Suppressor macrophage (primary cell): ENCODE results near the gene PARG.
A peak's percentile ranks its signal among the peaks of the same experiment; 100 is the strongest.
"Not testable (repeated sequence)": the region's sequence is repeated elsewhere in the genome, so short reads cannot be mapped to it uniquely, and the experiment has no call there.

Source experiments
- DNase-seq, 4 experiments: peaks; one replicate each; pipeline ENCODE4 v3.0.0-alpha.2; 2020 to 2022
- total RNA-seq, 17 experiments: gene quantifications; one replicate each; lab custom pipeline; 2026; ENCODE audit warnings: mixed read lengths in 6 of 17, inconsistent platforms in 3 of 17; lab: John Stamatoyannopoulos, UW

Gene PARG
- total RNA-seq: 13.9 to 50.0 (median 36.6) reads per million in 17 experiments

GRCh38 chr10:49941447-49942338 lies at the start of gene PARG, which contains the start of gene TIMM23B:
PARG (minus strand) TSS chr10:49942027; CDS start chr10:49941725, 302 bp downstream.
TIMM23B (plus strand) TSS chr10:49942053; CDS start chr10:49942195, 142 bp downstream.
- peak; percentile 88 to 93 (median 90) for DNase-seq

DNA sequence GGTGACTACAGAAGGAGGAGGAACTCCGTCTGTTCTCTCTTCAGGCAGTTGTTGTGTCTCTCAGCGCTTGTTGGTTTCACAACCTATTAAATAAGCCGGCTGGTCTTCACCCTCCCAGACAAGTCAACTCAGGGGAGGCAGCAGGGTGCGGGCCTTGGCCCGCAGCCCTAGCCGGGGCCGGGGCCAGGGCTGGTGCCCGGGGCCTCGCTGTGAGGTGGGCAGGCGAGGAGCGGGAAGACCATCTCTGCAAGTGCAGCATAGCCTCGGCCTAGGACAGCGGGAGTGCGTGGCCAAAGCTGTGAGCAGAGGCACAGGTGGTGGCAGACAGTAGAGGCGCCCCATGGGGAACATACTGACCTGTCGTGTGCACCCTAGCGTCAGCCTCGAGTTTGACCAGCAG lies 46.5 kb upstream of the PARG start, which contains the start of gene AGAP6:
Gene AGAP6 (plus strand): TSS at position 31 of the 400 bp plus-strand sequence. CDS start 310 bp downstream, at position 341.
- DNase-seq: not testable (repeated sequence)

GRCh38 chr10:49987207-49987606 lies 45.4 kb upstream of the PARG start:
- DNase-seq: not testable (repeated sequence)

DNA sequence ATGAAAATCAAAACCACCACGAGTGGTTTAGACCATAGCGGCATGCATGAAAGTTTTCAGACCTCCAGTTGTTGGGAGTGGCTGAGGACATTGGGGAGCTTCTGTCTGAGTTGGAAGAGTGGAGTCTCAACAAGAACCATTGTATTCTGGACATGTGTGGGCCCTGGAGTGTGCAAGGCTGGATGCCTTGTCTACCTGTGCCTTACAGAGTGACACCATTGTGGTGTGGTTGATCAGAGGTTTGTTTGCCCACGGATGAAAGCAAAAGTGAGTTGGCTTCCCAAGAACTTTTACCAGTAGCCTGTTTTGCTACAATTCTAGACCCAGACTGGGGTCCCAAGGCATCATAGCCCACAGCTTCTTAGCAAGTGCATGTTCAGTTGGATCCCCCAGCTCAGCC lies 35.9 kb upstream of the PARG start:
- DNase-seq: not testable (repeated sequence)

- not testable (repeated sequence) for DNase-seq
Observed at GRCh38 chr10:49972094-49972493, 30.3 kb upstream of the PARG start.

- not testable (repeated sequence) for DNase-seq
Observed at GRCh38 chr10:49971466-49971865, 29.6 kb upstream of the PARG start.

DNA sequence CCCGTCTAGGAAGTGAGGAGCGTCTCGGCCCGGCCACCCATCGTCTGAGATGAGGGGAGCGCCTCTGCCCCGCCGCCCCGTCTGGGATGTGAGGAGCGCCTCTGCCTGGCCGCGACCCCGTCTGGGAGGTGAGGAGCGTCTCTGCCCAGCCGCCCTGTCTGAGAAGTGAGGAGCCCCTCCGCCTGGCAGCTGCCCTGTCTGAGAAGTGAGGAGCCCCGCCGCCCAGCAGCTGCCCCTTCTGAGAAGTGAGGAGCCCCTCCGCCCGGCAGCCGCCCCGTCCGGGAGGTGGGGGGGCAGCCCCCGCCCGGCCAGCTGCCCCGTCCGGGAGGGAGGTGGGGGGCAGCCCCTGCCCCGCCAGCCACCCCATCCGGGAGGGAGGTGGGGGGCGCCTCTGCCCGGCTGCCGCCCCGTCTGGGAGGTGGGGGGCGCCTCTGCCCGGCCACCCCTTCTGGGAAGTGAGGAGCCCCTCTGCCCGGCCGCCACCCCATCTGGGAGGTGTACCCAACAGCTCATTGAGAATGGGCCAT lies 28.6 kb upstream of the PARG start:
- not testable (repeated sequence) for DNase-seq

GRCh38 chr10:49953122-49953521 lies 11.3 kb upstream of the PARG start:
- DNase-seq: not testable (repeated sequence)

DNA sequence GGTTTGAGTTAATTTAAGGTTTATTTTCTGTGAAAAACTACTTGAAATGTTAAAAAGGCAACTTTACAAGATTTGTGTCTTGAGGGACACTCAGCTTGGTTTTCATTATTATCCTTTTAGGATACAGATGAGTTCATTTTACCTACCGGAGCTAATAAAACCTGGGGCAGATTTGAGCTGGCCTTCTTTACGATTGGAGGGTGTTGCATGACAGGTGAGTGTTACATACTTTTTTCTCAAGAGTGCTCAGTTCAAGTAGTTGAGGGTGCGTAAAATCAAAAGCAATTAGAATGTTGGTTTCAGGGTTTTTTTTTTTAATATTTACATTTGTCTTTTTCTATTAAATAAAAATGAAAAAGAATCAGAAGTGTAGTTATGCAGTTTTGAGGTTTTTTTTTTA lies 10.2 kb upstream of the PARG start:
- not testable (repeated sequence) for DNase-seq

- DNase-seq: not testable (repeated sequence)
Observed at GRCh38 chr10:49948737-49949136, 6.9 kb upstream of the PARG start.

- not testable (repeated sequence) for DNase-seq
Observed at GRCh38 chr10:49948142-49948541, 6.3 kb upstream of the PARG start.

- not testable (repeated sequence) for DNase-seq
Observed at GRCh38 chr10:49943607-49944006, 1.8 kb upstream of the PARG start.

- DNase-seq: peak in 3 of 4 experiments; percentile 1 to 8 (median 6)
Observed at GRCh38 chr10:49942339-49942705, 495 bp upstream of the PARG start.

DNA sequence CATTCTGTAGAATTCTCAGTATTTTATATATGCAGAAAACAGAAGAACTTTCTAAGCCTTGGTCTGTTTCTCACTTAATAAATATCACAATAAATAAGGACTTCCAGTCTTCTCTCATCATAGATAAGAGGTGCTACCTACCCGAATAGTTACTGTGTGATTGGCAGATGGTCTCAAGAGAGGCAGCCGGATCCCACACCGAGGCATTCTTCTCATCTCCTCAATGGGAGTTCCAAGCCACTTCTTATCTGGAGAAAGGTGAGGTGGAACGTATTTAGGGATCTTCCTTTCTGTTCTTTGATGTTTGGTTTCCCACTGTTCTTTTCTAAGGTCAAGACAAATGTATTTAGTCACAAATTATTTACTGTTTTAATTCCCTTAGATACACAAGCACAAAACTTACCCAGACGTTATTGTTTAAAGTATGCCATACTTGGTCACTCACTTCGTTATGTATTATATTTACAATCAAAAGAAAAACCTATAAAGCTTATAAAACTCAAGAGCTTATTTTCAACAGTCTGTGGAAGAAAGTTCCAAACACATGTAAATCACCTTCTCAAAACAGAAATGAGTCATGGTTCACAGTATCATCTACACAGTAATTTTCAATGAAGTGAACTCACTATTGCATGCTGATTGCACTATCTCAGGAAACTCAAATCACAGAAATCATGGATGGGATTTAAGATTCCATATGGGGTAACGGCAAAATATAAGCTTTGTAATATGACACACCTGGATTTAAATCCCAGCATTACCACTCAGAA lies 9.7 kb downstream of the PARG start:
- DNase-seq: not testable (repeated sequence)

DNA sequence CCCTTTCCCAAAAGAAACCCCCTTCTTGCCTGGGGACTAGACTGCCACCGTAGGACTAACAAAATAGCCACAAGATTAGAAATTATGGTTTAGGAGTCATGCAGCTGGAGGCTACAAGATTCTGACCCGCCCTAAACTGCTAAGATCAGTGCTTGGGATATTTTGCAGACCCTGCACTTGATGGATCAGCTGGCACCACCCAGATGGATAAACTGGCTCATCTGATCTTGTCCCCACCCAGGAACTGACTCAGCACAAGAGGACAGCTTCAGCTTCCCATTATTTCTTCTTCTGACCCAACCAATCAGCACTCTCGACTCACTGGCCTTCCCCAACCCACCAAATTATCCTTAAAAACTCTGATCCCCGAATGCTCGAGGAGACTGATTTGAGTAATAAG lies 10.6 kb downstream of the PARG start:
- DNase-seq: peak in 1 of 4 experiments; percentile 6

- DNase-seq: not testable (repeated sequence)
Observed at GRCh38 chr10:49923572-49923971, 18.3 kb downstream of the PARG start.

DNA sequence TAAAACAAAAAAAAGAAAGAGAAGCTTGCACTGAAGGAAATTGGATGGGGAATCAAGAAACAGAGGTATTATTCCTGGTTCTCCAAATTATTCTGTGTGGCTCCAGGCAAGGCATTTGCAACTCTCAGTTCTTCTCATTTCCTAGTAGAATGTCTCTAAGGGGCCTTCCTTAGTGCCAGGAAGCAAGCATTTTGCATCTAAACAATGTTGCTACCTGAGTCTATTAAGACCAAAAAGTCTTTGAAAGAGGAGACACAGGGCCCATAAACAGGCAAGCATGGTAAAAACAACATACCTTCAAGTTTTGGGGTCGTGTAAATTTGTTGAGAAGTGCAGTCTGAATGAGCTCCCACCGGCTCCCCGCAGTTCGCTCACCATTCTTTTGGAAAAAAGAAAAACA lies 19.8 kb downstream of the PARG start:
- not testable (repeated sequence) for DNase-seq

- not testable (repeated sequence) for DNase-seq
Observed at GRCh38 chr10:49917927-49918326, 23.9 kb downstream of the PARG start.

GRCh38 chr10:49916451-49916850 lies 25.4 kb downstream of the PARG start:
- DNase-seq: not testable (repeated sequence)

DNA sequence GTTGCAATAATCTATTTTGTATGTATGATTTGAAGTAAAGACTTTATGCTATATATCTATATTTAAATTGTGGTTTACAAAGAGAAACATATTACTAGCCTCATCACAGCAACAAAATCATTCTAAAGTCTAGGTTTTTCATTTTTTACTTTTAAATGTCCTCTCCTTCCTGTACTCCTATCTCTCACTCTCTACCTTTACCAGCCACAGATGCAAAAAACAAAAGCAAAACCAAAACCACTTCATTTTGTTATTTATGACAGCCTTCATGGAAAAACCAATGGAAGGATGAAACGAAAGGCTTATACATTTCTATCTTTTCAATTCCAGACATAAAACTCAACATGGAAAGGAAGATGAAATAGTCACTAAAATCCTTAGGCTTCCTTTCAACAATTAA lies 31.5 kb downstream of the PARG start:
- DNase-seq: not testable (repeated sequence)

DNA sequence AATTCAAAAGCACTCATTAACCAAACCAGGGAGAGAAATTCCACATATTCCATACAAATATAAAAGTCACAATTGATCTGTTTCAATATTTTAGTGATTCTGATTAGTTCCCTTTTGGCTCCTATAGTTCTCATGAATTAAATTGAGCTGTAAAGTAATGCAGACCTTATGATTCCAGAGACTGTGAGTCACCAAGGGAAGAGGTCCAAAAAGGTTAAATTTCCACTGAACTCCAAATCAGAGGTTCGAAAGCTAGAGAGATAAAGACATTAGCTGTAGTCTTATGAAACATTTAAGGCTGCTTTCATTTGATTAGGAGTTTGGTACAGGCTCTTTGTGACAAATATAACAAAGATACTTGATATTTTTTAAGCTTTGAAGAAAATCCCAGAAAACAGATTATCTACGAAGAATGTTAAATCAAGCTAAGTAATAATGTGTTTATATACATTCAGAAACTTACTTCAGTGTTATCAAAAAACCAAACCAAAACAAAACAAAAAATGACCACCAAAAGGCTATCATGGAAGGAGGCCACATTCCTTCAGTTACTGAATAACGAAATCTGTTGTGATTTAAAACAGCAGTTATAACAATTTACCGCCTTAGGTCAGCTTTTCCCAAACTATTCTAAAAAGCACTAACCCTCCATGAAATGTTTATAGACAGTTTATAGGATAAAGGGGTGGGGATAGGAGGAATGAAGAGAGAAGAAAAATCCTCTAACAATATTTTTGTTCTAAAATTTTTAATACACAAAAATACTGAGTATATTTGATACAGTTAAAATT lies 33.3 kb downstream of the PARG start:
- not testable (repeated sequence) for DNase-seq

DNA sequence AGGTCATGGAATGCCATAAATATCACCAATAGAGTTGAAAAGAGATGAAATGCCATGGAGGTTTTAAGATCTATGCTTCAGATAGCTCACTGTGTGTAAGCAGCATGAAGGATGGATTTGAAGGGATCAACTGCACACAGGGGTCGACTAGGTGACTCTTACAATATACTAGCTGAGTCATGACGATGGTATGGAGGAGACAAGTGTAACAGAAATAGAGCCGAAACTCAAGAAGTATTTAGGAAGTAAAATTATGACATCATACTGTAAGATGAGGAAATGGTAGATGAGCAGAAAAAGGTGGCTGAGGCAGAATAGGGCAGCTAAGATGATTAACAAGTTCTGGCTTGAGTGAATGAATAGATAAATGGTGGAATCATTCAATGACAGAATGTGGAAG lies 38.0 kb downstream of the PARG start:
- DNase-seq: not testable (repeated sequence)
